GM21717 (cell line): ENCODE data around the gene SLC9A2.

Source experiments
- ATAC-seq: cut with Tn5 transposase; IDR thresholded peaks from one replicate; pipeline ENCODE4 v1.9.1; 2021; ENCODE audit warnings: mild to moderate bottlenecking, moderate library complexity; ENCODE audit not compliant: unreplicated experiment

SLC9A2 gene

DNA sequence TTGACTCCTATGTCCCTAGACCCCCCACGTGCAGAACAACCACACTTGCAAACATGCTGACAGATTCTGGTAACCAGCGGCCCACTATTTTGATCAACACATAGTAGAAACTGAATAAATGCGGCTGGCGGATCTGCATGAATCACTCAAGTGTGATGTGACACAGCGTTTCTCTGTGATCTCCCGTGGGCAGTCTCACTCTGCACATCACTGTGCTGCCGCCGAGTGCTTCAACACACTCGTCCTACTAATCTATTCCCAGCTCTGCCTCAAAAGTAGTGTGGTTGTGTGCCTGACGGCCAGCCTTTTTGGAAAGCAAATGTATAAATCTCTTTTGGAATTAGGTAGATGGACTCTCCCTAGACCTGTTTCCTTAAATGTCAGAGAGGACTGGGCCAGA is 105.2 kb downstream of the SLC9A2 start:
- no peak for ATAC-seq

DNA sequence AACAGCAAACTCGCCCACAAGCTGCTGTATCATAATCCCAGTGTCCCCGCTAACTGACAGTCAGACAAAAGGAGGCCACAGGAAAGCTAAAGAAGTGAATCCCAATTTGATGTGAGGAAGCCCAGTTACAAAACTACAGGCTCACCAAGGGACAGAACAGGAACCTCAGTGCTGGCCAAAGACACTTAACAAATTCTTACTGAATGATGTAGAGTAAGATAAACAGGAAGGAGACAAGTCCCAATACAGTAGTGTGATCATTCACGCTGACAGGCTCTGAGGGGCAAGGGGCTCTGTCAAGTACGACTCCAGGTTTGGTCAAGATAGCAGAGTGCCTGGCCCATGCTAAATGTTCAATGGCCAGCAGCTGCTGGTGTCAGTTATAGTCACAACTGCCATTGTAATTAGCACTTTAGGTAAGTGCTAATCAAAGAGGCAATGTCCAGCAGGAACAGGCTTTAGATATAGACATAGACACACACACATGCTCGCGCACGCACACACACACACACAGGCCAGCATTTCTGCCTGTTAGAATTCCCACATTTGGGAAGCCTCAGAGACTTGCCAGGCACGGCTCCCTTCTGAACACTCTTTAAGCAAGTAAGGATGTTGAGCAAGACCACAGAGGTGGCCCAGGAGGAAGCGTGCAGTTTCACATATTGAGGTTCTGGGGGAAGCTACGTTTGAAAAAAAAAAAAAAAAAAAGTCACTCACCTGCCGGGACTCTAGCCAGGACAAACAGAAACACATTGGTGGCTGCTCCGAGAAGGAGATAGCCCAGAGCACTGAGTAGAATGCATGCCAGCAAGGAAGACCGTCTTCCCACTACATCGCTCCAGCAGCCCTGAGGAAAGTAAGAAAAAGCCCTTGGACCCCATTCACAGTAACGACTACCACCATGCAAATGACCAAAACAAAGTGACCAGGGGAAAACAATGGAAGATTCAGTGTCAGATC is 107.1 kb downstream of the SLC9A2 start:
- no peak for ATAC-seq

- ATAC-seq = no peak
Measured at GRCh38 chr2:102735416-102736109, 116.2 kb downstream of the SLC9A2 start.

DNA sequence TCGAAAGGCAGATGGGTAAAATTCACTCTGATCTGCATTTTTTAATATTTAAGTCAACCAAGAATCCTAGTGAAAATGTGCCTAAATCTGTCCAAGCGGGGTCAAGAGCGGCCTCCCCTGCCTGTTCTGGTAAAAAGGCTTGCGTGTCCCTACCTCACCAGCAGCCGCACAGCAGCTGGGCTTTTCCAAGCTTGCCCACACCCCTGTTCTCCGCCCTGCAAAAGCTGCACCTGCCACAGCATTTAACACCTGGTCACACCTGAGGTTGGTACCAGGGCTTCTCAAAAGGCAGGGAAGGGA is 116.7 kb downstream of the SLC9A2 start:
- ATAC-seq = peak; percentile 19

- peak; percentile 96 for ATAC-seq
Measured at GRCh38 chr2:102736410-102737409, 117.4 kb downstream of the SLC9A2 start.

- ATAC-seq = peak; percentile 33
Measured at GRCh38 chr2:102737431-102737830, 118.1 kb downstream of the SLC9A2 start.

DNA sequence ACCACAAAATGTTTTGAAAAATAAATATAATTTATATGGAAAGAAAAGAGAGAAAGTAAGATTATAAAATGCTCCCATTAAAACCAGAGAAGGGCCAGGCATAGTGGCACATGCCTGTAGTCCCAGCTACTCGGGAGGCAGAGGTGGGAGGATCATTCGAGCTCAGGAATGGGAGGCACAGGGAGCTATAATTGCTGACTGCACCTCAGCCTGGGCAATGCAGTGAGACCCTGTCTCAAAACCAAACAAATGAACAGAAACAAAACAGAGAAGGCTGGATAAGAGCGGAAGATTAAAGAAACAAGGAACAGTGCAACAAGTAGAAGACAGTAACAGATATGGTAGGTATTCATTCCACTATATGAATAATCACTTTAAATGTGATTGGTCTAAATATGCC is 123.9 kb downstream of the SLC9A2 start:
- no peak for ATAC-seq

DNA sequence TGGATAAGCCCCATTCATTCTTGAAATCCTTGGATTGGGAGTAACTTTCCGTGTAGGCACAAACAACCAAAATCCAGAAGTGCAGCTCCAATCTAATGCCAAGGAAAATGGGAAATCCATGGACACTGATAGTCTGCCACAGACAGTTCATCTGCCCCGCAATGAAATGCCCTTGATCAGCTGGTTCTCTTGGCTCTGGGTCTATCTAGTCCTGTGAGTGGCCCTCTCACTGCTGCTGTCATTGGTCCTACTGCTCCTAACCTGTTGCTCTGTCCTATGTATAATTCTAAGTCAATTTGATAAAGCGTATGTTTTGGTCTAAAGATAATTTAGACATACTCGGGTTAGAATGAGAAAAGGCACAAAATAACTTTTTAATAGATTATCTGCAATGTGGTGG is 128.8 kb downstream of the SLC9A2 start:
- no peak for ATAC-seq

GRCh38 chr2:102749938-102750337 is 130.6 kb downstream of the SLC9A2 start:
- ATAC-seq = peak; percentile 80

DNA sequence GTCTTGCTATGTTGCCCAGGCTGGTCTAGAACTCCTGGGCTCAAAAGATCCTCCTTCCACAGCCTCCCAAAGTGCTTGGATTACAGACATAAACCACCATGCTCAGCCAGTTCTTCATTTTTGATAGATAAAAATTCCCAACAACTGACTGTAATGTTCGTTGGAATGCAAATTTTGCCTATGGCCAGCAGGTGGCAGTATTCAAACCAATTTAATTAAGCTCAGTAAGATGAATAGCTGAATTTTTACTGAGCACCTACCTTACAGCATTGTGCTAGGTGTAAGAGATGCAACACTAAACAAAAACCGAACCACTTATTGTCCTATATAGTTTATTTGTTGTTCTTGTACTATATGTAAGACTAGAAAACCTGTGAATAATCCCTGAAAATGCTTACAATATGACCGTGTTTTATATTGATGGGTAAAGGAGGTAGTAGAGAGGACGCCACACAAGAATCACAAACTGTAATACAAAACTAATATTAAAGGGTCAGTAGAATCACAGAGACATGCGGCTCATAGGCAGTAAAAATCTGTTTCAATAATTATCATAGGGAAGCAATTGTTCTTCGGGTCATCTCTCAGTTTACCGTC is 134.3 kb downstream of the SLC9A2 start:
- no peak for ATAC-seq

- no peak for ATAC-seq
Measured at GRCh38 chr2:102754456-102755145, 135.2 kb downstream of the SLC9A2 start.

DNA sequence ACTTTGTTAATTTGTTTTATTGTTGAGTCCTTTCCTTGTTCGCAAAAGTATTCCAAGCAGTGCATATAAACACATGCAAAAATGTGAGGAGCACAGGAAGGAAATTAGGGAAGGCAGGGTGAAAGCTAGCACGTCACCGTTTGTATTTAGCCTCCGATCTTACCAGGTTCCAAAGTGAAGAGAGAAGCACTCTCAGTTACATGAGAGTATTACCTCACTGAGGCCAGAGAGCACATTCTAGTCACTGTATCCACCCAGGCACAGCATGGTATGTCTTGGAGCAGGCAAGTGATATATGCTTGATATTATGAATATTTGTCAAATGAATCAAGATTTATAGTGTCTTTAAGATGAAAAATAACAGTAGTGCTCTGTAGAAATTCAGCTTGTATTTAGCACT is 135.9 kb downstream of the SLC9A2 start:
- no peak for ATAC-seq

GRCh38 chr2:102758439-102758838 is 139.1 kb downstream of the SLC9A2 start:
- no peak for ATAC-seq
